HG03565 (cell line): Measurements from ENCODE around the gene ZC3H12C.
"Not testable (repeated sequence)": the region's sequence is repeated elsewhere in the genome, so short reads cannot be mapped to it uniquely, and the experiment has no call there.

Experiments used
- ATAC-seq: cut with Tn5 transposase; IDR thresholded peaks from one replicate; pipeline ENCODE4 v1.9.1; 2021; ENCODE audit warnings: mild to moderate bottlenecking, moderate library complexity; ENCODE audit not compliant: unreplicated experiment

ZC3H12C gene

GRCh38 chr11:110176366-110177085, 83.3 kb downstream of the ZC3H12C start:
- no peak for ATAC-seq

DNA sequence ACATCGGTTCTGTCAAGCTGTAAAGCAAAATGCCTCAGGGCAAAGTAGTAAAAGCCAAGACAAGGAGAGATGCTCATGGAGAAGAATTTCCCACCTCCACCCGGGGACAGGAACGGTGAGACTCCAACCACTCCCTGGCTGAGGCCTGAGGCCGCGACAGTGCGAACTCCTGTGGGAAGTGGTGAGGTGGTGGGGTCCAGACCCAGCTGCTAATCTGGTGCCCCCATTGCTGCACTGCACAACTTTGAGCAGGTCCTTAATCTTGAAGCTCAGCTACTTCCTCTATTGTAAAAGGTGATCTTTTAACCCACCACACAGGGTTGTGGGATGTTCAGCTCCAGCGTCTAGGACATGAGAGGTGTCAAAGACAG, 83.9 kb downstream of the ZC3H12C start:
- ATAC-seq, result no peak

- ATAC-seq, result no peak
Measured at GRCh38 chr11:110179064-110179463, 85.9 kb downstream of the ZC3H12C start.

DNA sequence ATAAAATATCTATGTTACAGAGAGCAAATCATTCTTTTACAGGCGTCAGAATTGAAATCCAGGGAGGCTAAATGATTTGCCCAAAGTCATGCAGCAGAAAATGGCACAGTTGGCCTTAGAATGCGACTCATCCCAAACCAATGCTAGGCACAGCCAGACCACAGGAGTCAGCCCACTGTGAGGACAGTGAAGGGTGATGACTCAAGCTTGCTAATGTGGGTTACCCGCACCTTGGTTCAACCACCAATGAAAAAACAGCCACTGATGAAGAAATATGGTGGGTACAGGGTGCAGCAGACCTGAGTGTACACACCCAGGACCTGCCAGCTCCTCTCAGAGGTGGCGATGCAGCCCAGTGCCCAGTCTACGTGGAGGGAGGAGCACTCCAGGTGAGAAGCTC, 89.7 kb downstream of the ZC3H12C start:
- no peak for ATAC-seq

DNA sequence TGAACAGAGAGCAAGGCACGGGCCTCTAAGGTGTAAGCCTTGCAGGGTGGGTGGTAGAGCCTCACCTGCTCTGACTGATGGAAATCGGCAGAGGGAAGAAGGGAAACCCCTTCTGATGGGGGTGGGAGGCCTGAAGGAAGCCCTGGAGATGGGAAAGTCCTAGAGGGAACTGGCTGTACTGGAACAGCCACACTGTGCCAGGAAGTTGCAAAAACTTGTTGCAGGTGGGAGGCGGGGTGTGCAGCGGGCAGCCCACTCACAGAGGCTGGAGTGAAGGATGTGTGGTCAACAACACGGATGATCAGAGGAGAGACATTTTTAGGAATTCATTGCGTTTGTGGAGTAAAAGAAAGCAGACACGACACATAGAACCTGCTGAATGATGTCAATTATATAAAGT, 91.3 kb downstream of the ZC3H12C start:
- no peak for ATAC-seq

GRCh38 chr11:110185121-110185591, 92.0 kb downstream of the ZC3H12C start:
- no peak for ATAC-seq

DNA sequence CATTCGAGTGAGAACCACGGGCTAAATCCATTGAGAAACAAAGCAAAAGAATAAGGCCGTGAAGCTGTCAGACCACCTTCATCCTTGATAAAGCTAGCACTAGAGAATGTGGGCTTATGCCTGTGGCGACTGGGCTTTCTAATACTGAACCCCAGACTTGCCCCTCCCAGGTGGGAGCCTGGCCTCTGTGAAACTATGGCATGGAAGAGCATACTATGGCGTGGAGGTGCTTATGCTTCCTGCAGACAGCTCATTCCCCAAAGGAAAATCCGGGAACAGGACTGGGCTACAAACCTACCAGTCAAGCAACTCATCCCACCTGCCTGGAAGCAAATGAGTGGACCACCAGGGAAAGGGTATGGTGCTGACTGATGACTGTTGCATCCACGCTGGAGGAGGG, 92.4 kb downstream of the ZC3H12C start:
- no peak for ATAC-seq

DNA sequence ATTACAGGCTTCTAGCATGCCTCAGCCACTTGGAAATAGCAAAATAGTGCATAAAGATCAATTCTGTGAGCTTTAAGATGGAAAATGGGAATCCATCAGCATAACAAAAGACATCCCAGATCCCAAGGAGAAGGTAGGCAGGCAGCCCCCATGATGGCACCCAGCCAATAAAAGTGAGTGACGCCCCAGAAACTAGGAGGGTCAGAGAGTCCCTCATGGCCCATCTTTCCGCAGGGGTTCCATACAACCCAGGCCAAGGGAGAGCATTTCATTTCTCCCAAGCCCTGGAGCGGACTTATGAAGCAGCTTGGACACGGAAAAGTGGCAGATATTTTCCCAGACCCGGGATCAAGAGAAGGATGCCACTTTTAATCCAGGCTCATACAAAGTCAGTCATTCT, 93.3 kb downstream of the ZC3H12C start:
- no peak for ATAC-seq

DNA sequence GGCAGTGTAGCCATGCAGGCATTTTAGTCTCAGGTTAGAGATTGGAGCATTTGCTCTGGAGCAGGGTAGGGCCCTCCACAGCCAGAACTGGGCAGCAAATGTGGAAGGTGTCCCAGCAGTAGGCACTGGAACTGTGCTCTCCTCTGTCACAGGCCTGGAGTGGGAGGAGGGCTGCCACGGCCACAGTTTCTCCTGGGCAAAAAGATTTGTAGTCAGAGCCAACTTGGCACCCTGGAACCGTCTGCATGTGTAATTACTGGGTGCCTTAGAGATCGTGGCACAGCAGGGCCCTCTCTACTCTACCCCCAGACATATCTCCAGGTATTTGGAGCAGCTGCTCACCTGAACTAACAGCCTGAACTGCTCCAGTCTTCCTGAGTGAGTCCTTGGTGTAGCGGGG, 93.7 kb downstream of the ZC3H12C start:
- no peak for ATAC-seq

GRCh38 chr11:110187731-110188130, 94.5 kb downstream of the ZC3H12C start:
- no peak for ATAC-seq

- no peak for ATAC-seq
Measured at GRCh38 chr11:110190885-110191284, 97.7 kb downstream of the ZC3H12C start.

- ATAC-seq, result peak; percentile 65
Measured at GRCh38 chr11:110192604-110193282, 99.6 kb downstream of the ZC3H12C start.

DNA sequence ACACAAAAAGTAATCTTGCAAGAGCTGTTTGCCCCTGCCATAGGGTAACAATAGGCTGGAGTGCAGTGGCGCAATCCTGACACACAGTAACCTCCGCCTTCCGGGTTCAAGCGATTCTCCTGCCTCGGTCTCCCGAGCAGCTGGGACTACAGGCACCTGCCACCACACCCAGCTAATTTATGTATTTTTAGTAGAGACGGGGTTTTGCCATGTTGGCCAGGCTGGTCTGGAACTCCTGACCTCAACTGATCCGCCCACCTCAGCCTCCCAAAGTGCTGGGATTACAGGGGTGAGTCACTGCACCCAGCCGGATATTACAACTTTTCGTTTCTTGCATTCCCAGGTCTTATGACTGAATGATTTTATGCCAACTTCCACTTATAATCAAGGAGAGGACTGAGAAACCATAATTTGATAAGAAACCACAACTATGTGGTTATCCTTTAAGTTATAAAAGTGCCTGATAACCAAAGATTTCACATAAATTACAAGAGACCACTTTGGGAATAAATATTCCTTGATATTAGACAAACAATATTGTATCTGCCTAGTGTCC, 101.1 kb downstream of the ZC3H12C start:
- ATAC-seq, result not testable (repeated sequence)

- no peak for ATAC-seq
Measured at GRCh38 chr11:110196241-110196754, 103.1 kb downstream of the ZC3H12C start.

GRCh38 chr11:110196884-110197420, 103.8 kb downstream of the ZC3H12C start:
- no peak for ATAC-seq

GRCh38 chr11:110198031-110198729, 105.0 kb downstream of the ZC3H12C start:
- ATAC-seq, result no peak

GRCh38 chr11:110199184-110199981, 106.2 kb downstream of the ZC3H12C start:
- ATAC-seq, result no peak

- no peak for ATAC-seq
Measured at GRCh38 chr11:110200241-110200640, 107.0 kb downstream of the ZC3H12C start.

- ATAC-seq, result no peak
Measured at GRCh38 chr11:110200836-110201235, 107.6 kb downstream of the ZC3H12C start.

- no peak for ATAC-seq
Measured at GRCh38 chr11:110207123-110207522, 113.9 kb downstream of the ZC3H12C start.
